ENCODE measurements around the gene XRCC4.

The XRCC4 gene

DNA sequence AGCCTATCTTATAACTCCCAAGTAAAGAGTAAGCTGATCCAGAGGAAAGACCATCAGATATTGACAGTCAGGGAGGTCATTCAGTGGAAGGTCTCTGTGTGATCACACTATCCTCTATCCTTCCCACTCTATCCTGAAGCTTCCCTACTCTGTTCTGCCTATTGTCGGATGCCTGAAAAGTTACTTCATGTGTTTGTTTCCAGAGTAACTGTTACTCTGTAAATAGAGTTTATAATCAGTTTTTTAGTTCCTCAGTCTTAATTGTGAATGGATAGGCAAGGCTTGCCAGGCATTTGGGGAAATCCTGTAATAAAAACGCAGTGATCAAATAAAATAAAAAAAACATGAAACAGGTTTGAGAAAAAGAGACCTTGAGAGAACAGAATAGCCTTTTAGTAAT lies 79.8 kb downstream of the XRCC4 start:
- H3K4me3 ChIP-seq (ENCODE audit: control insufficient read depth, low read depth, low read length) = no peak overlapping the region
- DNase-seq (ENCODE audit: low read depth) = no peak
- TF ChIP-seq, protein P1, sequence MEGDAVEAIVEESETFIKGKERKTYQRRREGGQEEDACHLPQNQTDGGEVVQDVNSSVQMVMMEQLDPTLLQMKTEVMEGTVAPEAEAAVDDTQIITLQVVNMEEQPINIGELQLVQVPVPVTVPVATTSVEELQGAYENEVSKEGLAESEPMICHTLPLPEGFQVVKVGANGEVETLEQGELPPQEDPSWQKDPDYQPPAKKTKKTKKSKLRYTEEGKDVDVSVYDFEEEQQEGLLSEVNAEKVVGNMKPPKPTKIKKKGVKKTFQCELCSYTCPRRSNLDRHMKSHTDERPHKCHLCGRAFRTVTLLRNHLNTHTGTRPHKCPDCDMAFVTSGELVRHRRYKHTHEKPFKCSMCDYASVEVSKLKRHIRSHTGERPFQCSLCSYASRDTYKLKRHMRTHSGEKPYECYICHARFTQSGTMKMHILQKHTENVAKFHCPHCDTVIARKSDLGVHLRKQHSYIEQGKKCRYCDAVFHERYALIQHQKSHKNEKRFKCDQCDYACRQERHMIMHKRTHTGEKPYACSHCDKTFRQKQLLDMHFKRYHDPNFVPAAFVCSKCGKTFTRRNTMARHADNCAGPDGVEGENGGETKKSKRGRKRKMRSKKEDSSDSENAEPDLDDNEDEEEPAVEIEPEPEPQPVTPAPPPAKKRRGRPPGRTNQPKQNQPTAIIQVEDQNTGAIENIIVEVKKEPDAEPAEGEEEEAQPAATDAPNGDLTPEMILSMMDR (IDR thresholded peaks at IDR 0.05; ENCODE audit: control insufficient read depth, insufficient read depth, low read depth, low read length, missing control alignments) = no peak

DNA sequence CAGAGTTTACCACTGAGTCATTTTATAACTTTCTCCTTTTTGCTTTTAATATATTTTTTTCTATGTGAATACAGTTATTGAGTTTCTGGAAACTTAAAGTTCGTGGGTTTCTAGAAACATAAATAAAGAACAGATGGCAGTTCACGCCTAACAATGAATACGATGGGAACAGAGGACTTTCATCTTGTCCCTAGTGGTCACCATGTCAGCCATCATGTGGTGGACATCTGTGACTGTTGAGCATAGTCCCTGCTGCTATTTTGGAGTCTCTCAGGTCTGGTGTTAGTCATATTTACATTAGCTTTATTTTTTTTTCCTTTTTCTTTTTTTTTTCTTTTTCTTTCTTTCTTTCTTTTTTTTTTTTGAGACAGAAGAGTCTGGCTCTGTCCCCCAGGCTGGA lies 85.3 kb downstream of the XRCC4 start:
- TF ChIP-seq, protein P1 (IDR thresholded peaks at IDR 0.05; ENCODE audit: control insufficient read depth, insufficient read depth, low read depth, low read length, missing control alignments) = no peak
- H3K4me3 ChIP-seq (ENCODE audit: control insufficient read depth, low read depth, low read length) = no peak overlapping the region
- DNase-seq (ENCODE audit: low read depth) = no peak

DNA sequence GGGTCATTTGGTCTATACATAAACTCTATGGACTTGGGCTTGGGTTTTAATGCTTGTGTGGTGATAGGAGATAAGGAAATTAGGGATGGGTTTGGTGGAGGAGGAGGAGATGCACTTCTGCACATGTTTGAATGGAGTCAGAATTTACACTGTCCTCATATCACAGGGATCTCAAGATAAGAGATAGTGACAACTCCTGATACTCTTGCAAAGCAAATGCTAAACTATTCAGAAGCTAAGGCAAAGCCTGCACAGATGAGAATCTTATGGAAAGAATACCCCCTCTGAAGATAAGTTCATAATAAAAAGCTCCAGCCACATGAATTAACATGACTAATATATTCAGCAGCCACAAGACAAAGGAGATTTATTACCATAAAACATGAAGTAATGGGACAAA lies 90.2 kb downstream of the XRCC4 start:
- no peak overlapping the region for H3K4me3 ChIP-seq (ENCODE audit: control insufficient read depth, low read depth, low read length)
- no peak for DNase-seq (ENCODE audit: low read depth)
- TF ChIP-seq, protein P1 (IDR thresholded peaks at IDR 0.05; ENCODE audit: control insufficient read depth, insufficient read depth, low read depth, low read length, missing control alignments) = no peak

DNA sequence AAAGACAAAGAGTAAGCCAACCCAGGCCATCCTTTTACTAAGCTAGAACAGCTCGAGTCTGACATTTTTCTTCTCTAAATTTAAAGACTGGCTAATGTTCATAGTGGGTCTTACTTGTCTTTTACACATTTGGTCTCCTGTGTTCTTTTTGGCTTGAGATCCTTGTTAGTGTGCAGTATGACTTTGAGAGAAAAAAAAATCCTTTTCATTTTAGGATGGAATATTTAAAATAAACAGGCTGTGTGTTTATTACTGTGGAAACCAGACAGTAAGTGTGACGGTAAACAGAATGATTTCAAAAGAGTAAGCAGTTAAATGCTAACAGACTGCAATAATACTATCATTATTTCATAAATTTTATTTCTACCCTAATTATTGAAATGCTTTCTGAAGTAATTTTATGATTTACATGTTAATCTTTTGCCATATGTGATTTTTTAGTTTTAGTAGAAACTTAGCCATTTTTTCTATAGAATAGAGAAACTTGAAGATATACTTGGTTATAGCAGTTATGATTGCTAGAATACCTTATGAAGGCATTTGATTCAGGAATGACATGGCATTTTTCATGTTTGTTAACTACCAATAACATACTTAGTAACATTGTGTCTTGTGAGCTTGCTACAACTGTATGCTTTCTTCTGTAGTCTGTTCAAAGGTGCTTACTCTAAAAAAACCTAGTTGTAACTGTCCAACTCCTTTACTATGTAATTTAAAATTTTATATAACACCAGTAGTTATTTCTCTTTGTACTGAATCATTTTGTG lies 92.4 kb downstream of the XRCC4 start:
- no peak overlapping the region for H3K4me3 ChIP-seq (ENCODE audit: control insufficient read depth, low read depth, low read length)
- DNase-seq (ENCODE audit: low read depth) = no peak
- TF ChIP-seq, protein P1 (IDR thresholded peaks at IDR 0.05; ENCODE audit: control insufficient read depth, insufficient read depth, low read depth, low read length, missing control alignments) = no peak

DNA sequence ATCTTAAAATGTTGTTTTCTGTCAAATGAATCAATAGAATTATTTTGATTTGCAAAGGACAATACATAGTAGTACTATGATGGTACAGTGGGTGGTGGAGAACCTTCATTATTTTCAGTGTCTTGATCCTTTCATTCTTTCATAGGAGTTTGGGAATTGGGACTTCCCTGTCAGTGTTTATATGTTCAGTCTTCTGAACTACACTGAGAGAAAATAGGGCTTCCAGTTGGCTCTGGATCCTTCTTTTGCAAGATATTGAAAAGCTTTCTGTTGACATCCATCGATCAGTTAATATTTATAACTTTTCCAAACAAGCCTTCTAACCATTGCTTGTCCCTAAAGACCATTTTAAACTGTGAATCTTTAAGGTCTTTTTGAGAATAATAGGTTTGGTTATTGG lies 94.7 kb downstream of the XRCC4 start:
- no peak overlapping the region for H3K4me3 ChIP-seq (ENCODE audit: control insufficient read depth, low read depth, low read length)
- TF ChIP-seq, protein P1 (IDR thresholded peaks at IDR 0.05; ENCODE audit: control insufficient read depth, insufficient read depth, low read depth, low read length, missing control alignments) = no peak
- no peak for DNase-seq (ENCODE audit: low read depth)

DNA sequence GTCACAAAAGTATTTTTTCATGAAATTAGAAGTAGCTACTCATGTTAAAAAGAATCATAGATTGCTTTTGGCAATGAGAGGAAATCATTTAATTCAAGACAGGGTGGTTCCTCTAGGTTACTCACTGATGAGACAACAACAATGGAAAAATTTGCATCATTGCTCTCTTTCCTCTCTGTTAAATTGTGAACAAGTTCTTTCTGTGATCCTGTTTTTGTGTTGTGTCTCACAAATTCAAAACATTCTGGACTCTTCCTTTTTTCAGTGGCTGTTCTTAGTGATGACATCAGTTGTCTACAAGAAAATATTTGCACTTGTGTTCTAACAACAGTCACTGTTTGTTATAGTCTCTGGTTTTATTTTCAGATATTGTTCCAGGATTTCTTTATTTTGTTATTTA lies 95.3 kb downstream of the XRCC4 start:
- H3K4me3 ChIP-seq (ENCODE audit: control insufficient read depth, low read depth, low read length) = no peak overlapping the region
- DNase-seq (ENCODE audit: low read depth) = no peak
- TF ChIP-seq, protein P1 (IDR thresholded peaks at IDR 0.05; ENCODE audit: control insufficient read depth, insufficient read depth, low read depth, low read length, missing control alignments) = no peak

Measured in AG09309 (cell line).